K562 (cell line): Measurements from ENCODE around the gene MANEAL. TPM values are rescaled to one million over a fixed set of nuclear protein-coding genes. Genes with fewer than 3 reads are reported as not detected.

ENCODE experiments used
- IRF2 ChIP-seq: sonication (generic); formaldehyde crosslinking; IDR thresholded peaks from 2 replicates; pipeline ENCODE4 v1.8.1; 2022; ENCODE audit warnings: mild to moderate bottlenecking, missing genetic modification reagents
- MIER1 ChIP-seq: fragments of 450-650 bp; IDR thresholded peaks from 2 replicates; pipeline ENCODE4 v1.6.1; 2016; ENCODE audit warnings: antibody characterized with exemption, mild to moderate bottlenecking, low read depth
- NELFE ChIP-seq: IDR thresholded peaks from 2 replicates; pipeline ENCODE4 v1.6.1; 2011; ENCODE audit warnings: mild to moderate bottlenecking; ENCODE audit not compliant: insufficient read depth, insufficient read length
- NR3C1 ChIP-seq: sonication (generic); formaldehyde crosslinking; IDR thresholded peaks from 2 replicates; pipeline ENCODE4 v1.8.1; 2022; ENCODE audit warnings: missing genetic modification reagents
- SMARCE1 ChIP-seq: fragments of 450-650 bp; IDR thresholded peaks from 2 replicates; pipeline ENCODE4 v1.7.1; 2016; ENCODE audit warnings: mild to moderate bottlenecking
- ZC3H8 ChIP-seq: fragments of 450-650 bp; IDR thresholded peaks from 2 replicates; pipeline ENCODE4 v1.6.1; 2017
- ZNF583 ChIP-seq: fragments of 250-450 bp; sonication (Bioruptor Pico); IDR thresholded peaks from 2 replicates; pipeline ENCODE4 v1.4.0; 2020
- polyA plus RNA-seq, 8 experiments: library from polyadenylated mRNA; depleted of rRNA in 4 of 8; stranded (reverse) in 5 of 8; unstranded in 3 of 8; fragments of >200 nt; fragmentation: Nextera tagmentation in 2 of 8; fragmentation: Illumina TruSeq in 1 of 8; extraction: Ambion mirVana in 2 of 8; extraction: Trizol in 1 of 8; gene quantifications; 2 replicates each; pipeline versions ENCODE4 v1.2.1 to v1.2.3, GENCODE V29; 2011 to 2014; ENCODE audit warnings: inconsistent platforms in 1 of 8, missing spikeins in 1 of 8
- total RNA-seq, 7 experiments: library from RNA; depleted of rRNA in 6 of 7; stranded (reverse); fragments of >200 nt in 6 of 7; fragmentation: Illumina TruSeq in 2 of 7; extraction: Trizol in 2 of 7; gene quantifications; 2 replicates each; pipeline versions ENCODE4 v1.2.1 to v1.2.3, GENCODE V29; 2011 to 2021; ENCODE audit warnings: low replicate concordance in 1 of 7
- TF ChIP-seq, protein P1 (sequence below): fragments of 450-650 bp; formaldehyde crosslinking; IDR thresholded peaks from 2 replicates; pipeline ENCODE4 v1.4.0; 2022; ENCODE audit warnings: mild to moderate bottlenecking, moderate library complexity
- TF ChIP-seq, protein P2 (sequence below): IDR thresholded peaks from 3 replicates; pipeline ENCODE4 v1.6.1; 2011; ENCODE audit warnings: borderline replicate concordance, mild to moderate bottlenecking, moderate library complexity; ENCODE audit not compliant: insufficient read length; ENCODE audit errors: extremely low read depth
- TF ChIP-seq, protein P3 (sequence below): fragments of 450-650 bp; IDR thresholded peaks from 2 replicates; pipeline ENCODE4 v1.6.1; 2018; ENCODE audit warnings: mild to moderate bottlenecking, low read depth; ENCODE audit not compliant: partially characterized antibody
- TF ChIP-seq, protein P4 (sequence below): fragments of 450-650 bp; IDR thresholded peaks from 2 replicates; pipeline ENCODE4 v1.7.1; 2018; ENCODE audit warnings: mild to moderate bottlenecking, low read depth; ENCODE audit not compliant: partially characterized antibody
- TF ChIP-seq, protein P5 (sequence below): fragments of 250-450 bp; sonication (Bioruptor Pico); IDR thresholded peaks from 2 replicates; pipeline ENCODE4 v1.5.0; 2020; ENCODE audit warnings: mild to moderate bottlenecking
- TF ChIP-seq, protein P6 (sequence below): fragments of 250-450 bp; sonication (Bioruptor Pico); IDR thresholded peaks from 2 replicates; pipeline ENCODE4 v1.8.0; 2021; ENCODE audit warnings: borderline replicate concordance, mild to moderate bottlenecking, moderate library complexity; ENCODE audit not compliant: poor library complexity, severe bottlenecking
- TF ChIP-seq, protein P7 (sequence below): IDR thresholded peaks from 2 replicates; pipeline ENCODE4 v1.6.1; 2011; ENCODE audit not compliant: insufficient read length; ENCODE audit errors: extremely low read depth

MANEAL gene
- total and polyA plus RNA-seq, 9 of the 15 experiments (the other 6 are each of a cell fraction or from before 2014, with no cell fraction given), result 0.37 to 3.2 (median 1.2) TPM

DNA sequence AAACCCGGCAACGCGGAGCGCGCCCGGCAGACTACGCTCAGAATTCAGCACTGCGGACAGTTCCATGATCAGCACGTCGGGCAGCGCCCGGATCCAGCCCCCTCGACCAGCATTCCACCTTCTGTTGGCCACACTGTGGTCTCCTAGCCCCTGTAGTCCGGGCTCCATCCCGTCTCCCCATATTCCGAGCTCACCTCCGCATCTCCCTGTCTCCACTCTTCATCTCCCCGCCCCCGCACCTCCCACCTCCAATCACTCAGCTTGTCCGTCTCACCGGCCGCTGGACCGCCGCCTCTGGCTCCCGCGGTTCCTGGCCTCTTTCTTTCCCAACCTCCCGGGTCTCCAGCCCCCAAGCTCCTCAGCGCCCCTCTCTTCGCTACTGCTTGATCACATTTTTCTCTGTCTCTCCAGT, 29.2 kb upstream of the MANEAL start (continued):
- TF ChIP-seq NR3C1 (CRISPR knock-in tag) (peak; percentile 100), MIER1 (peak; percentile 99), IRF2 (peak; percentile 98), SMARCE1 (no peak), NELFE (no peak), ZNF583 (CRISPR knock-in tag) (peak; percentile 78), ZC3H8 (no peak)
- TF ChIP-seq, protein P1, sequence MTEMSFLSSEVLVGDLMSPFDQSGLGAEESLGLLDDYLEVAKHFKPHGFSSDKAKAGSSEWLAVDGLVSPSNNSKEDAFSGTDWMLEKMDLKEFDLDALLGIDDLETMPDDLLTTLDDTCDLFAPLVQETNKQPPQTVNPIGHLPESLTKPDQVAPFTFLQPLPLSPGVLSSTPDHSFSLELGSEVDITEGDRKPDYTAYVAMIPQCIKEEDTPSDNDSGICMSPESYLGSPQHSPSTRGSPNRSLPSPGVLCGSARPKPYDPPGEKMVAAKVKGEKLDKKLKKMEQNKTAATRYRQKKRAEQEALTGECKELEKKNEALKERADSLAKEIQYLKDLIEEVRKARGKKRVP (CRISPR knock-in tag), result no peak
- TF ChIP-seq, protein P2, sequence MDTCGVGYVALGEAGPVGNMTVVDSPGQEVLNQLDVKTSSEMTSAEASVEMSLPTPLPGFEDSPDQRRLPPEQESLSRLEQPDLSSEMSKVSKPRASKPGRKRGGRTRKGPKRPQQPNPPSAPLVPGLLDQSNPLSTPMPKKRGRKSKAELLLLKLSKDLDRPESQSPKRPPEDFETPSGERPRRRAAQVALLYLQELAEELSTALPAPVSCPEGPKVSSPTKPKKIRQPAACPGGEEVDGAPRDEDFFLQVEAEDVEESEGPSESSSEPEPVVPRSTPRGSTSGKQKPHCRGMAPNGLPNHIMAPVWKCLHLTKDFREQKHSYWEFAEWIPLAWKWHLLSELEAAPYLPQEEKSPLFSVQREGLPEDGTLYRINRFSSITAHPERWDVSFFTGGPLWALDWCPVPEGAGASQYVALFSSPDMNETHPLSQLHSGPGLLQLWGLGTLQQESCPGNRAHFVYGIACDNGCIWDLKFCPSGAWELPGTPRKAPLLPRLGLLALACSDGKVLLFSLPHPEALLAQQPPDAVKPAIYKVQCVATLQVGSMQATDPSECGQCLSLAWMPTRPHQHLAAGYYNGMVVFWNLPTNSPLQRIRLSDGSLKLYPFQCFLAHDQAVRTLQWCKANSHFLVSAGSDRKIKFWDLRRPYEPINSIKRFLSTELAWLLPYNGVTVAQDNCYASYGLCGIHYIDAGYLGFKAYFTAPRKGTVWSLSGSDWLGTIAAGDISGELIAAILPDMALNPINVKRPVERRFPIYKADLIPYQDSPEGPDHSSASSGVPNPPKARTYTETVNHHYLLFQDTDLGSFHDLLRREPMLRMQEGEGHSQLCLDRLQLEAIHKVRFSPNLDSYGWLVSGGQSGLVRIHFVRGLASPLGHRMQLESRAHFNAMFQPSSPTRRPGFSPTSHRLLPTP, result no peak
- TF ChIP-seq, protein P3, sequence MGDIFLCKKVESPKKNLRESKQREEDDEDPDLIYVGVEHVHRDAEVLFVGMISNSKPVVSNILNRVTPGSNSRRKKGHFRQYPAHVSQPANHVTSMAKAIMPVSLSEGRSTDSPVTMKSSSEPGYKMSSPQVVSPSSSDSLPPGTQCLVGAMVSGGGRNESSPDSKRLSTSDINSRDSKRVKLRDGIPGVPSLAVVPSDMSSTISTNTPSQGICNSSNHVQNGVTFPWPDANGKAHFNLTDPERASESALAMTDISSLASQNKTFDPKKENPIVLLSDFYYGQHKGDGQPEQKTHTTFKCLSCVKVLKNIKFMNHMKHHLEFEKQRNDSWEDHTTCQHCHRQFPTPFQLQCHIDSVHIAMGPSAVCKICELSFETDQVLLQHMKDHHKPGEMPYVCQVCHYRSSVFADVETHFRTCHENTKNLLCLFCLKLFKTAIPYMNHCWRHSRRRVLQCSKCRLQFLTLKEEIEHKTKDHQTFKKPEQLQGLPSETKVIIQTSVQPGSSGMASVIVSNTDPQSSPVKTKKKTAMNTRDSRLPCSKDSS, result no peak
- TF ChIP-seq, protein P4, sequence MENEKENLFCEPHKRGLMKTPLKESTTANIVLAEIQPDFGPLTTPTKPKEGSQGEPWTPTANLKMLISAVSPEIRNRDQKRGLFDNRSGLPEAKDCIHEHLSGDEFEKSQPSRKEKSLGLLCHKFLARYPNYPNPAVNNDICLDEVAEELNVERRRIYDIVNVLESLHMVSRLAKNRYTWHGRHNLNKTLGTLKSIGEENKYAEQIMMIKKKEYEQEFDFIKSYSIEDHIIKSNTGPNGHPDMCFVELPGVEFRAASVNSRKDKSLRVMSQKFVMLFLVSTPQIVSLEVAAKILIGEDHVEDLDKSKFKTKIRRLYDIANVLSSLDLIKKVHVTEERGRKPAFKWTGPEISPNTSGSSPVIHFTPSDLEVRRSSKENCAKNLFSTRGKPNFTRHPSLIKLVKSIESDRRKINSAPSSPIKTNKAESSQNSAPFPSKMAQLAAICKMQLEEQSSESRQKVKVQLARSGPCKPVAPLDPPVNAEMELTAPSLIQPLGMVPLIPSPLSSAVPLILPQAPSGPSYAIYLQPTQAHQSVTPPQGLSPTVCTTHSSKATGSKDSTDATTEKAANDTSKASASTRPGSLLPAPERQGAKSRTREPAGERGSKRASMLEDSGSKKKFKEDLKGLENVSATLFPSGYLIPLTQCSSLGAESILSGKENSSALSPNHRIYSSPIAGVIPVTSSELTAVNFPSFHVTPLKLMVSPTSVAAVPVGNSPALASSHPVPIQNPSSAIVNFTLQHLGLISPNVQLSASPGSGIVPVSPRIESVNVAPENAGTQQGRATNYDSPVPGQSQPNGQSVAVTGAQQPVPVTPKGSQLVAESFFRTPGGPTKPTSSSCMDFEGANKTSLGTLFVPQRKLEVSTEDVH, result no peak
- TF ChIP-seq, protein P5, sequence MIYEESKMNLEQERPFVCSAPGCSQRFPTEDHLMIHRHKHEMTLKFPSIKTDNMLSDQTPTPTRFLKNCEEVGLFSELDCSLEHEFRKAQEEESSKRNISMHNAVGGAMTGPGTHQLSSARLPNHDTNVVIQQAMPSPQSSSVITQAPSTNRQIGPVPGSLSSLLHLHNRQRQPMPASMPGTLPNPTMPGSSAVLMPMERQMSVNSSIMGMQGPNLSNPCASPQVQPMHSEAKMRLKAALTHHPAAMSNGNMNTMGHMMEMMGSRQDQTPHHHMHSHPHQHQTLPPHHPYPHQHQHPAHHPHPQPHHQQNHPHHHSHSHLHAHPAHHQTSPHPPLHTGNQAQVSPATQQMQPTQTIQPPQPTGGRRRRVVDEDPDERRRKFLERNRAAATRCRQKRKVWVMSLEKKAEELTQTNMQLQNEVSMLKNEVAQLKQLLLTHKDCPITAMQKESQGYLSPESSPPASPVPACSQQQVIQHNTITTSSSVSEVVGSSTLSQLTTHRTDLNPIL (CRISPR knock-in tag), result no peak
- TF ChIP-seq, protein P6, sequence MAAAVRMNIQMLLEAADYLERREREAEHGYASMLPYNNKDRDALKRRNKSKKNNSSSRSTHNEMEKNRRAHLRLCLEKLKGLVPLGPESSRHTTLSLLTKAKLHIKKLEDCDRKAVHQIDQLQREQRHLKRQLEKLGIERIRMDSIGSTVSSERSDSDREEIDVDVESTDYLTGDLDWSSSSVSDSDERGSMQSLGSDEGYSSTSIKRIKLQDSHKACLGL (CRISPR knock-in tag), result no peak
- TF ChIP-seq, protein P7, sequence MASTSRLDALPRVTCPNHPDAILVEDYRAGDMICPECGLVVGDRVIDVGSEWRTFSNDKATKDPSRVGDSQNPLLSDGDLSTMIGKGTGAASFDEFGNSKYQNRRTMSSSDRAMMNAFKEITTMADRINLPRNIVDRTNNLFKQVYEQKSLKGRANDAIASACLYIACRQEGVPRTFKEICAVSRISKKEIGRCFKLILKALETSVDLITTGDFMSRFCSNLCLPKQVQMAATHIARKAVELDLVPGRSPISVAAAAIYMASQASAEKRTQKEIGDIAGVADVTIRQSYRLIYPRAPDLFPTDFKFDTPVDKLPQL, result no peak
